ENCODE measurements around the gene GTF2E1.

Gene GTF2E1

DNA sequence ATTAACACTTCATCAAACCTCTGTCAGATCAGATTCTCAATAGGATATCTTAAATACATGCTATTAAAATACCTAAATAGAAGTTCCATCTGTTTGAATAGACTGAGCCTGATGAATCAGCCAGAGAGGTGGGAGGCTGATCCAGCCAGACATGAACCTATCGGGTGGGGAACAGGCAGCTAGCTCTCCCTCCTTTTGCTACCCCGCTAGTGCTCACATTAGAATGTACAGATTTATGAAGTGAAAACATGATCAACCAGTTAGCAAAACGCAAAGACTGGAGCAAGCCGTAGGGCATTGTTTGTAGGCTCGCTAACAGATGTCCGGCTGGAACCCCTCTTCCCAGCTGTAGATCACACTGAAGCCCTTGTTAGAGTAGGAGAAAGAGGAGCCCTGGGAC lies 54.4 kb downstream of the GTF2E1 start:
- FAIRE-seq: no peak

DNA sequence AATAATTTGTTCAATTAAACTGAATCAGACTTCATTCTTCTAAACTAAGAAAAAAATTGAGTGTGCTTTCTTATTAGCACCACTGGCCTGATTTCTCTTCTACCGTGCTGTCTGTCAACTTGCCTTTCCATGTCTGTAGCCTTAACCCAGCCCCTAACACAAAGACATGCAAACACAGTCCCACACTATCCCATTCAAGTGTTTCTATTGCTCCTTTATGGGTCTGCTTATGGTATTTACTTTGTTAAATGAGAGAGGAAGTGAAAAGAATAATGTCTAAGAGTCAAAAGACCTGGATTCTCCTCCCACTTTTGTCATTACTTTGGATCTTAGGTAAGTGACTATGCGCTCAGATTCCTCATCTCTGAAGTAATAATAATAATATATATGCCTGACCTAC lies 55.3 kb downstream of the GTF2E1 start:
- no peak for DNase-seq (ENCODE audit: insufficient read length, low spot score)
- no peak for FAIRE-seq

More for the DNA sequence above, 54.4 kb downstream of the GTF2E1 start:
- no peak for DNase-seq (ENCODE audit: insufficient read length, low spot score)

DNA sequence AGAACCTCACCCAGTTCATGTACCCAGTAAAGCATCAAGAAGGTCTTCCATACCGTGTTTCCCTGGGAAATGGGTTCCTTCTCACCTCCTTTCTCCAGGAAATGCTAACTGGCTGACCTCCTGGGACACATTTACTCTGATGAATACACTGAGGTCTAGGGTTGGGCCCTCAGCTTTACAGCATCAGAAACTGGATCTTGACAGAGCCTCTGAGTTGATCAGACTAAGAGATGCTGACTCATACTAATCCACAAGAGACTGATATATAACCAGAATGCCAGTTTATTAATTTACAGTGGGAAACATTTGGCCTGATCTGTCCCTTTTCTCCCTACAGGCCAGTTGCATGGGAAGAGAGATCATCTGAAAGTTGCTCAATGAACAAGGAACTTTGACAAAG lies 55.8 kb downstream of the GTF2E1 start:
- DNase-seq (ENCODE audit: insufficient read length, low spot score) (no peak), FAIRE-seq (no peak)

DNA sequence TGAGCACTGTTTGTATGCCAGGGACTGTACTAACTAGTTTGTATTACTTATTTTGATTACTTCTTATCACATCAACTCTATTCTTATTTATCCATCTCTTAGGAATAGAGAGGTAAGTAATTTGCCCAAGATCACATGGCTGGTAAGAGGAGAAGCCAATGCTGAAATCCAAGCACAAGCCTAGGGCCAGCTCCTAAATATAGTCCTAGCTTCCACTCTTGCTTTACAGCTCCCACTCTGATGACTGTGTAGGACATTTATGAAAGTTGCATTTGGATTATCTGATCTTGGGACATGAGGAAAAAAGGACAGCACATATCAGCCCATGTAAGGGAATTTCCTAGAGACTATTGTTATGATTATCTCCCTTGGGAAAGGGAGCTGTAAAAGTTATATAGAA lies 58.1 kb downstream of the GTF2E1 start:
- DNase-seq (ENCODE audit: insufficient read length, low spot score) (no peak), FAIRE-seq (no peak)

DNA sequence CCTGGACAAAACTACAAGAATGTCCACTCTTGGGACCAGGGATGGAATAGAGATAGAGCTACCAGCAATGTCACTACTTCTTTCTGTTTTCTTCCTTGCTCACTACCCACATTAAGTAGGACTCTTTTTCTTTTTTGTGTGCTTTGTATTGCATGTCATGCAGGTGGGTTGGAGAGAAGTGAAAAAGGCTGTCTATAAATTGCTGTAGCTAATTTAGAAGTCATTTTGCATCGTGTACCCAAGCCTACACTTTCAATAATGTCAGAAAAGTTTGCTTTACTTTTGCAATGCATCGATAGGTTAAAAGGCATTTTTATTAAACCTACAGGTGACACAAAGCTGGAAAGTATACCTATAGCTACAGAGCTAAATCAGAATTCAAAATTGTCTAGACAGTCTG lies 58.9 kb downstream of the GTF2E1 start:
- DNase-seq (ENCODE audit: insufficient read length, low spot score): no peak
- no peak for FAIRE-seq

DNA sequence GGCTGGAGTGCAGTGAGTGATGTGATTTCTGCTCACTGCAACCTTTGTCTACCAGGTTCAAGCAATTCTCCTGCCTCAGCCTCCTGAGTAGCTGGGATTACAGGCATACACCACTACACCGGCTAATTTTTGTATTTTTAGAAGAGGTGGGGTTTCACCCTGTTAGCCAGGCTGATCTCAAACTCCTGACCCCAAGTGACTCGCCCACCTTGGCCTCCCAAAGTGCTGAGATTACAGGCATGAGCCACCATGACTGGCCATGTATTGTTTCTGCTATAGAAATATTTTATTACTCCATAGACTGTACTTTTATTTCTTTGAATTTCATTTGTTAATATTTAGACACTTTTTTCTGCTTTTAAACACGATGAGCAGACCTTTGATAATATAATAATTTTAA lies 60.4 kb downstream of the GTF2E1 start:
- no peak for FAIRE-seq
- DNase-seq (ENCODE audit: insufficient read length, low spot score): no peak

DNA sequence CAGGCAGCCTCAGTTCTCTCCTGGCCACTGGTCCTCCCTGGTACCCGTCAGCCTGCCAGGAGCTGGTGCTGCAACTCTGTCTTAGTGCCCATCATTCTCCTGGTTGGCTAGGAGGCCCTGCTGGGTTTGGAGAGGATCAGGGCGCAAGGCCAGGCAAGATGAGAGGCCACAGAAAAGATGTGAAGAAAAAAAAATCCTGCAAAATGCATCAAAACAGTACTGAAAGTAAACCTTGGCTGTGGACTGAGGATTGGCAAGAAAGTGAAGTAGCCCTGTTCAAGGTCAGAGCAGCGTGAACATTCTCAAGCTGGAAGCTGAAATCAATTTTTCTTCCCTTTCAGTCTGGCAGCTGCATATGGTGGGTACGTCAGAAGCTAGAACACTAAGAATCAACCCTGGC lies 74.2 kb downstream of the GTF2E1 start:
- no peak for FAIRE-seq
- no peak for DNase-seq (ENCODE audit: insufficient read length, low spot score)

DNA sequence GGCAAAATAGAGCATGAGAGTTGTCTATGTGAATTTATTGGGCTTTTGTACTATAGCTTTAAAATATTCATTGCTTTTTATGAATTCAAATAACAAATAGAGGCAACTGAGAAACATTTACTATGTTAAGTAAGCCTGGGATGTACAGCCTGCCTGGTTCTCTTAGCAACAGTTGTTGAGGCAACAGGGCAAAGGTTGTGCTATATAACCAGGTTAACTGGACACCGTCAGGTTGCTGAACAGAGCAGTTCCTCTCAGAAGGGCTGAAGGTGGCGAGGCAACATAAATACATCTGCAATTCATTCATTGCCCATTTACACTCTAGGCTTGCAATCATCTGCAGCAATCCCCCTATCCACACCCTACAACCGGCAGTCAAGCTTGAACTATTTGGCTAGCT lies 78.2 kb downstream of the GTF2E1 start:
- no peak for DNase-seq (ENCODE audit: insufficient read length, low spot score)
- no peak for FAIRE-seq

DNA sequence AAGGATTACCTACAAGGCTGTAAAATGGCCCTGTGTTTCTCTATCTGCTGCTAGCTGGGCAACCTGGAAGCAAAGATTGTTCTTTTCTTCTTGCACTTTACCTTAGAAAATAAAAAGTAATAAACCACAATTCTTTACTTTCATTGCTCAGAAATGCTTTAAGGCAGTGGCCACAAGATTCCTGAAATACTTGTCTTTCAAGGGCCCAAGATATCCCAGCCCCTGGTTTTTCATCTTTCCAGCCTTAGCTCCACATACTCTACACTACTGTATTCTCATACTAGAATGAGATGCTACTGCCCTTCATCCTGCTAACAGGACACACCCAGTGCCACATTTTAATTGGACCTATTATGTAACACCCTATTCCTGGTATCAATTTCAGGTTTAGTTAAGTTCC lies 78.9 kb downstream of the GTF2E1 start:
- FAIRE-seq (no peak), DNase-seq (ENCODE audit: insufficient read length, low spot score) (no peak)

DNA sequence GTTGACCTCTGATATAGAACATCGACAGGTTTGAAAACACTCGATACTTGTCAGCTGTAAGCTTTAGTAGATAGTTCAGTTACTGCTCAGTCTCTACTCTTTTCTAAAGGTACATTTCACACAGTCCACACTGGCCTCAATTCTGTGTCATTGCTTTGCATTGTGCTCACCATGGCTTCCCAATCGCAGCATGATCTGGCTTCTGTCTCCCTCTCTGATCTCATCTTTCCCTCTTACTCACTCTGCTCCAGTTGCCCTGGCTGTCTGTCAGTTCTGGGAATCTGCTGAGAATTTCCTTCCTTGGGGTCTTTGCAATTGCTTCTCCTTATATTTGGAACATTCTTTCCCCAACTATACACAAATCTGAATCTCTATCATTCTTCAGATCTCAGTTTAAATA lies 80.6 kb downstream of the GTF2E1 start:
- no peak for FAIRE-seq
- DNase-seq (ENCODE audit: insufficient read length, low spot score): no peak

DNA sequence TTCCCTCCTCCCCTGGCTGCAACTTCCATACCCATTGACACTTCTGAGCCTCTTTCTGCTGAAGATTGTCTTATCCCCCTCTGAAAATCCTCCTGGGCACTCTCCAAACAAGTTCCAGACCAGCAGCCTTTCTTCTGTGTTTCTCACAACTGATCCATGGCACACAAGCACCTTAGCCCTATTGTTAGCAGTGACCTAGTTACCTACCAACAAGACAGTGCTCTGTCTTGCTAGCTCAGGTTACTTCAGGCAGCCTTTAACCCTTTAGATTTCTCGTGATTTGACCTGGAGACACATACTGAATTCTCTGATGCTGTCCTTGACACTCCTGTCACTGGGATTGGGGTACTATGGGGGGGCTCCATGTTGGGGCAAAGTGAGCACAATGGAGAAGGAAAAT lies 82.1 kb downstream of the GTF2E1 start:
- FAIRE-seq (no peak), DNase-seq (ENCODE audit: insufficient read length, low spot score) (no peak)

DNA sequence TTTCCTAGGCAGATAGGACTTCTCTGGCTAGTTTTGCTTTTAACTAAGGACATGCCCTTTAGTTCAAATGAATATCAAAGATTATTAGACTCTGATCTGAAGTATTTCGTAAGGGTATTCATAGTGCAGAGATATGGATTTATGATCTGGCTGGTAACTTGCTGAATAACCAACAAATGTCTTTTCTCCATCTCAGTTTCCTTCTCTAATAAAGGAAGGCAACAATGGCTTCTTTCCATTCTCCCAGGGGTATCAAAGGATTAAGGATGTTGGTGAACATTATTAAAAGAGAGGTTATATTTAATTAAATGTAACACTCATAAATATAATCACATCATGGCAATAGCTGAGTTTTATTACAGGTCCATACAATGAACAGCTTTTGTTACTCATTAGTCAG lies 86.3 kb downstream of the GTF2E1 start:
- FAIRE-seq: no peak

DNA sequence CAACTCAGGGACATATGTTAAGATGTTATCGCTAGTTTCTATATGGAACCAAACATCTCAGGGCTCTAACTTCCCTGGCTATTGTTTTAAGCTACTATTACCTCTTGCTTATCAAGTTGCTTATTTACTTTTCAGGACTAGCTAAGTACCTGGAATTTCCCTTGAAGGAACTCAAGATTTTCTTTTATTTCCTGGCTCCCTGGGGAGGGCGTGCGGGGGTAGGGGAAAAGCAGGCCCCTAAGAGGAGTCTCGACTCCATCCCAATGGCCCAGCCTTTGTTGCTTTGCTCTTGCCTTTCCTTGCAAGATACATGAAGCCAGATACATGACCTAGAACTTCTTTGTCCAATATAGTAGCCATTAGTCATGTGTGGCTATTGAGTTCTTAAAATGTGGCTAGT lies 88.5 kb downstream of the GTF2E1 start:
- FAIRE-seq: no peak
- no peak for DNase-seq (ENCODE audit: insufficient read length, low spot score)

More for the DNA sequence above, 86.3 kb downstream of the GTF2E1 start:
- DNase-seq (ENCODE audit: insufficient read length, low spot score): no peak

All from GM19239 (cell line).